NCI-H510A treated with DMSO at 0.1 percent for 48 hours (cell line): Measurements from ENCODE around the gene P2RY2.

Experiments used
- DNase-seq: peaks from one replicate; lab custom pipeline; 2025; lab: John Stamatoyannopoulos, UW

Gene P2RY2

GRCh38 chr11:73284106-73284505 lies 66.0 kb downstream of the P2RY2 start:
- no peak for DNase-seq

GRCh38 chr11:73285721-73286120 lies 67.6 kb downstream of the P2RY2 start:
- no peak for DNase-seq
